Measurements from ENCODE around the gene ZNF792.
"Not testable (repeated sequence)": the region's sequence is repeated elsewhere in the genome, so short reads cannot be mapped to it uniquely, and the experiment has no call there.

ZNF792 gene

GRCh38 chr19:34925278-34925855 is 38.7 kb downstream of the ZNF792 start:
- no peak for DNase-seq (ENCODE audit: low read depth, low spot score)

- not testable (repeated sequence) for DNase-seq (ENCODE audit: low read depth, low spot score)
Measured at GRCh38 chr19:34920090-34920786, 43.8 kb downstream of the ZNF792 start.

- DNase-seq (ENCODE audit: low read depth, low spot score): no peak
Measured at GRCh38 chr19:34918190-34918589, 45.8 kb downstream of the ZNF792 start.

- not testable (repeated sequence) for DNase-seq (ENCODE audit: low read depth, low spot score)
Measured at GRCh38 chr19:34917144-34917543, 46.9 kb downstream of the ZNF792 start.

- no peak for DNase-seq (ENCODE audit: low read depth, low spot score)
Measured at GRCh38 chr19:34910770-34911169, 53.3 kb downstream of the ZNF792 start.
